Measurements from ENCODE around the gene CALB2. TPM values are rescaled to one million over a fixed set of nuclear protein-coding genes. Genes with fewer than 3 reads are reported as not detected.

The CALB2 gene
- total RNA-seq, 6 experiments from 2014 or later, result not detected

DNA sequence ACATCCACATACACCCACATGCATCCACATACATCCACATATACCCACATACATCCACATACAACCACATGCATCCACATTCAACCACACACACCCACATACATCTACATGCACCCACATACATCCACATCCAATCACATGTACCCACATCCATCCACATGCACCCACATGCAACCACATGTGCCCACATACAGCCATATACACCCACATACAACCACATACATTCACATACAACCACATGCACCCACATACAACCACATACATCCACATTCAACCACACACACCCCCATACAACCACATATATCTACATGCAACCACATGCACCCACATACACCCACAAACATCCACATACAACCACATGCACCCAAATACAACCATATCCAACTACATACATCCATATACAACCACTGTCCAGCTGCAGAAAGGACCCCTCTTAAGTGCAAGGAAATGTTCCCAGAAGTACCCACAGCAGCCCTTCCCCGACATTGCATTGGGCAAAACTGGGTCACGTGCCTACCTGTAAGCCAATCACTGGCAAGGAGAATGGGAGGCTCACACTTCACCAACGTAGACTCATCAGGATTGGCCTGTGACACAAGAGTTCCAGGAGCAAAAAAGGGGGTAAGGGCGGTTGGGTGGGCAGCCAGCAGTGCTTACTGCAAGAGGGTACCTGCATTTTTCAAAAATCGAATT, 18.1 kb downstream of the CALB2 start:
- no peak for DNase-seq
- intact Hi-C loops (cut with DNase I), result no loop called here
- H3K36me3 ChIP-seq, result no peaks in the 10 kb centered on the region
- no peaks in the 10 kb centered on the region for H3K27me3 ChIP-seq
- TF ChIP-seq POLR2A (IDR thresholded peaks at IDR 0.05), result no peak
- TF ChIP-seq, protein P1, sequence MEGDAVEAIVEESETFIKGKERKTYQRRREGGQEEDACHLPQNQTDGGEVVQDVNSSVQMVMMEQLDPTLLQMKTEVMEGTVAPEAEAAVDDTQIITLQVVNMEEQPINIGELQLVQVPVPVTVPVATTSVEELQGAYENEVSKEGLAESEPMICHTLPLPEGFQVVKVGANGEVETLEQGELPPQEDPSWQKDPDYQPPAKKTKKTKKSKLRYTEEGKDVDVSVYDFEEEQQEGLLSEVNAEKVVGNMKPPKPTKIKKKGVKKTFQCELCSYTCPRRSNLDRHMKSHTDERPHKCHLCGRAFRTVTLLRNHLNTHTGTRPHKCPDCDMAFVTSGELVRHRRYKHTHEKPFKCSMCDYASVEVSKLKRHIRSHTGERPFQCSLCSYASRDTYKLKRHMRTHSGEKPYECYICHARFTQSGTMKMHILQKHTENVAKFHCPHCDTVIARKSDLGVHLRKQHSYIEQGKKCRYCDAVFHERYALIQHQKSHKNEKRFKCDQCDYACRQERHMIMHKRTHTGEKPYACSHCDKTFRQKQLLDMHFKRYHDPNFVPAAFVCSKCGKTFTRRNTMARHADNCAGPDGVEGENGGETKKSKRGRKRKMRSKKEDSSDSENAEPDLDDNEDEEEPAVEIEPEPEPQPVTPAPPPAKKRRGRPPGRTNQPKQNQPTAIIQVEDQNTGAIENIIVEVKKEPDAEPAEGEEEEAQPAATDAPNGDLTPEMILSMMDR (IDR thresholded peaks at IDR 0.05), result no peak
- no peaks in the 10 kb centered on the region for H3K9me3 ChIP-seq
- H3K27ac ChIP-seq, result no peak overlapping the region
- H3K4me1 ChIP-seq, result no peaks in the 10 kb centered on the region
- no peak for ATAC-seq
- 64% methylated on average over 5 of the region's 5 CpGs for WGBS (ENCODE audit: insufficient coverage, low coverage, low lambda C conversion rate, missing lambda C conversion rate)
- H3K4me3 ChIP-seq, result no peak overlapping the region

DNA sequence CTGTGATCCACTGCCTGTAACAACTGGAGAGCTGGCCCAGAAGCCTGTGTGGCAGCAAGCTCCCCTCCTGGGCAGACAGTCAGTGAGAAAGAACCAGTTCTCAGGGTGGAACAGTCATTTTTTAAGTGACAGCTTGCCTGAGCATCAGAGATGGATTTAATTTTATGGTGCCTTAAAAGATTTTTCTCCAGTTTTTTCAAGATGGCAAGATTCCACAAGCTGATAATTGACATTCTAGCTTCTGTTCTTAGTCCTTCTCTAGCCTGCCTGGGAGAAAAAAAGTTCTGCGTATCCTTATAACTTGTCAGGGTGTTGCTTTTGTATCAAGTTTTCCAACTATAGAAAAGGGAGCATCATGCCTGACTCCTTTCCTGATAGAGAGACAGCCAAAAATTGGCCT, 21.2 kb downstream of the CALB2 start:
- Histone ChIP-seq H3K9me3 (no peaks in the 10 kb centered on the region), H3K27me3 (no peaks in the 10 kb centered on the region), H3K27ac (no peak overlapping the region), H3K36me3 (no peaks in the 10 kb centered on the region), H3K4me1 (no peaks in the 10 kb centered on the region), H3K4me3 (no peak overlapping the region)
- intact Hi-C loops (cut with DNase I), result no loop called here
- 92% methylated on average over 1 of the region's 1 CpG for WGBS (ENCODE audit: insufficient coverage, low coverage, low lambda C conversion rate, missing lambda C conversion rate)
- TF ChIP-seq, protein P1 (IDR thresholded peaks at IDR 0.05), result no peak
- no peak for TF ChIP-seq POLR2A (IDR thresholded peaks at IDR 0.05)
- DNase-seq (no peak), ATAC-seq (no peak)

DNA sequence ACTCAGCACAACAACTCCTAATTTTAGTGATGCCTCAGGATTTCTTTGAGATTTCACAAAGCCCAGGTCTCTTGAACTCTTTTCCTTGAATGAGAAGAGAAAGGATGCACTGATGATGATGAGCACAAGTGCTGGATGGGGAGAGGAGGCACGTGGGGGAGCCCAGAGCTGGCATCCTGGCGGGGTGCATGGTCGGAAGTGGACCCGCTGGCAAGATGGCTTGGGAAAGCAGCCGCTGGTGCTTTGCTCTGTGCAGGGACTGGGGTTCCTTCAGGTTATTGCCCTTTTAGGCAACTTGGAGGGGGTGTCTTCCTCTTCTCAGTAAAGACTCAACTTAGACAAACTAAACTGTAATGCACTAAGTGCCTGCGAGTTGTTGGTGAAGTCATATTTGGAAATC, 22.3 kb downstream of the CALB2 start:
- Histone ChIP-seq H3K4me3 (no peak overlapping the region), H3K9me3 (no peaks in the 10 kb centered on the region), H3K27me3 (no peaks in the 10 kb centered on the region), H3K36me3 (no peaks in the 10 kb centered on the region), H3K27ac (no peak overlapping the region), H3K4me1 (no peaks in the 10 kb centered on the region)
- WGBS (ENCODE audit: insufficient coverage, low coverage, low lambda C conversion rate, missing lambda C conversion rate), result 66% methylated on average over 4 of the region's 6 CpGs
- TF ChIP-seq POLR2A (IDR thresholded peaks at IDR 0.05), result no peak
- TF ChIP-seq, protein P1 (IDR thresholded peaks at IDR 0.05), result no peak
- ATAC-seq (no peak), DNase-seq (no peak)
- intact Hi-C loops (cut with DNase I), result no loop called here

DNA sequence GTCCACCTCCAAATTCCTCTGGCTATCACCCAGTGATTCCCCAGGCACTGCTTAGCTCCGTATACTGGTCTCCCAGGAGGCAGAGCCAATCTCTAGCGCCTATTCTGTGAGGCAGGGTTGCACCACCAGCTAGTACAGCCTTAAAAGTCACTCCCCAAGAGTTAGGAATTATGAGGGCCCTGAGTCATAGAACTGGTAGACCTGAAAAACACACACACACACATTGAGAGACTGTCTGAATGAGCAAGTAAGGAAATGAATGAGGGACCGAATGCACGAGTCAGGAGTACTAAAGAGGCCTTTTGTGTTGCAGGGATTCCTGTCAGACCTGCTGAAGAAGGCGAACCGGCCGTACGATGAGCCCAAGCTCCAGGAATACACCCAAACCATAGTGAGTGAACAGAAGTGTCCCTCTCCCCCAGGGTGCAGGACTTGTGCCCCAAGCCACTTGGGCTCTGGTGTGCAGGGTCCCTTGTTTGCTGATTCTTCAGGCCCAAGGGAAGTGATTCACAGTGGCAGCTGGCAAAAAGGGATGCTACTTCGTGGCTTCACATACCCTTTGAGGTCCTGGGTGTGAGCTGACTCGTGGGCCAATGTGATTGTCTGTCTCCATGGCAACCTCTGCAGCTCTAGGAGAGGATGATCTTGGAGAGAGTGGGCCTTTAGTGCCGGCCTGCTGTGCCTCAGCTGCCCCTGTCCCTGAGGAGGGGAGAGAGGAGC, 24.7 kb downstream of the CALB2 start:
- ATAC-seq, result no peak

More for the DNA sequence above, 24.7 kb downstream of the CALB2 start:
- Histone ChIP-seq H3K36me3 (no peaks in the 10 kb centered on the region), H3K9me3 (no peaks in the 10 kb centered on the region), H3K4me1 (no peaks in the 10 kb centered on the region), H3K27ac (no peak overlapping the region), H3K27me3 (no peaks in the 10 kb centered on the region), H3K4me3 (no peak overlapping the region)
- no peak for TF ChIP-seq POLR2A (IDR thresholded peaks at IDR 0.05)
- TF ChIP-seq, protein P1 (IDR thresholded peaks at IDR 0.05), result no peak
- intact Hi-C loops (cut with DNase I), result no loop called here
- no peak for DNase-seq
- WGBS (ENCODE audit: insufficient coverage, low coverage, low lambda C conversion rate, missing lambda C conversion rate), result 45% methylated on average over 4 of the region's 11 CpGs

Measured in right lobe of liver (tissue), 6 donors.